Activated CD8-positive, alpha-beta T cell treated with anti-CD3 and anti-CD28 coated beads for 36 hours (primary cell): ENCODE data around the gene JAGN1. TPM values are rescaled to one million over a fixed set of nuclear protein-coding genes. Genes with fewer than 3 reads are reported as not detected.
"Not testable (repeated sequence)": the region's sequence is repeated elsewhere in the genome, so short reads cannot be mapped to it uniquely, and the experiment has no call there.

ENCODE experiments used
- ATAC-seq: fragments of 200-7000 bp; cut with Tn5 transposase; one replicate; pipeline ENCODE4 v1.10.0; 2021; ENCODE audit warnings: mild to moderate bottlenecking, moderate library complexity
- CTCF ChIA-PET: fragments of 350-600 bp; sonication (Branson Sonifier 250); formaldehyde crosslinking; loops from one replicate; lab custom pipeline; 2021; ENCODE audit warnings: antibody characterized with exemption; lab: Charles Lee
- POLR2A ChIA-PET: fragments of 350-600 bp; sonication (Branson Sonifier 250); formaldehyde crosslinking; loops from one replicate; lab custom pipeline; 2021; ENCODE audit warnings: antibody characterized with exemption; lab: Charles Lee
- DNase-seq: peaks from one replicate; pipeline ENCODE4 v3.0.0-alpha.2; 2020
- H3K27ac Mint-ChIP-seq: one replicate; pipeline ENCODE4 v1.8.0; 2021; ENCODE audit warnings: mild to moderate bottlenecking, mixed read lengths
- H3K27me3 Mint-ChIP-seq: one replicate; pipeline ENCODE4 v1.8.0; 2021; ENCODE audit warnings: mixed read lengths
- H3K36me3 Mint-ChIP-seq: one replicate; pipeline ENCODE4 v1.8.0; 2021; ENCODE audit warnings: low read depth, mixed read lengths
- H3K4me1 Mint-ChIP-seq: one replicate; pipeline ENCODE4 v1.8.0; 2021; ENCODE audit warnings: low read depth, mixed read lengths
- H3K4me3 Mint-ChIP-seq: one replicate; pipeline ENCODE4 v1.8.0; 2021; ENCODE audit warnings: mild to moderate bottlenecking, moderate library complexity, mixed read lengths
- H3K9me3 Mint-ChIP-seq: one replicate; pipeline ENCODE4 v1.8.0; 2021; ENCODE audit warnings: mixed read lengths
- intact Hi-C: fragments of 100-400 bp; cut with micrococcal nuclease; formaldehyde crosslinking; loops from one replicate; pipeline ENCODE4 v1.10.0; 2022
- total RNA-seq, 2 experiments: library from RNA; stranded (reverse); gene quantifications; one replicate each; pipeline ENCODE4 v1.2.3, GENCODE V29; 2021
- TF ChIP-seq, protein P1 (sequence below): fragments of 200-600 bp; IDR thresholded peaks from one replicate; pipeline ENCODE4 v1.8.0; 2022; ENCODE audit warnings: antibody characterized with exemption, mild to moderate bottlenecking

Gene JAGN1
- total RNA-seq, 2 experiments from 2014 or later = 29.7 to 30.3 TPM

DNA sequence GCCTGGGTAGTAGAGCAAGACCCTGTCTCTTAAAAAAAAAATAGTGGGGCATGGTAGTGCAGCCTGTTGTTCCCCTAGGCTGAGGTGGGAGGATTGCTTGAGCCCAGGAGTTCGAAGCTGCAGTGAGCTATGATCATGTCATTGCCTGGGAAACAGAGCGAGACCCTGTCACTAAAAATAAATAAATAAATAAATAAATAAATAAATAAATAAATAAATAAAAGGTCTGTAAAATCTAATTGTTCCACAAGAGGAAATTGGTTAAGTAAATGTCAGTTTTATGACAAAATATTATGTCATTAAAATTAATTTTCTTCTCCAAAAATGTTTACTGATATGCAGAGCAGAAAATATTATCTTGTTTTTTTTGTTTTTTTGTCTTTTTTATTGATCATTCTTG lies 48.6 kb downstream of the JAGN1 start:
- peaks cover 23% of the 10 kb centered on the region for H3K4me1 Mint-ChIP-seq
- no peak overlapping the region for H3K27ac Mint-ChIP-seq
- intact Hi-C loops = no loop called here
- CTCF ChIA-PET = interaction anchor here (1.3 kb wide), 1 partner anchor 8 kb away, joined by 4 read pairs; no protein-coding TSS in a partner anchor
- no peak overlapping the region for H3K4me3 Mint-ChIP-seq
- H3K27me3 Mint-ChIP-seq = no peaks in the 10 kb centered on the region
- H3K9me3 Mint-ChIP-seq = no peaks in the 10 kb centered on the region
- POLR2A ChIA-PET = no interaction called here
- peaks cover 1% of the 10 kb centered on the region for H3K36me3 Mint-ChIP-seq
- DNase-seq (no peak), ATAC-seq (no peak)
- TF ChIP-seq, protein P1, sequence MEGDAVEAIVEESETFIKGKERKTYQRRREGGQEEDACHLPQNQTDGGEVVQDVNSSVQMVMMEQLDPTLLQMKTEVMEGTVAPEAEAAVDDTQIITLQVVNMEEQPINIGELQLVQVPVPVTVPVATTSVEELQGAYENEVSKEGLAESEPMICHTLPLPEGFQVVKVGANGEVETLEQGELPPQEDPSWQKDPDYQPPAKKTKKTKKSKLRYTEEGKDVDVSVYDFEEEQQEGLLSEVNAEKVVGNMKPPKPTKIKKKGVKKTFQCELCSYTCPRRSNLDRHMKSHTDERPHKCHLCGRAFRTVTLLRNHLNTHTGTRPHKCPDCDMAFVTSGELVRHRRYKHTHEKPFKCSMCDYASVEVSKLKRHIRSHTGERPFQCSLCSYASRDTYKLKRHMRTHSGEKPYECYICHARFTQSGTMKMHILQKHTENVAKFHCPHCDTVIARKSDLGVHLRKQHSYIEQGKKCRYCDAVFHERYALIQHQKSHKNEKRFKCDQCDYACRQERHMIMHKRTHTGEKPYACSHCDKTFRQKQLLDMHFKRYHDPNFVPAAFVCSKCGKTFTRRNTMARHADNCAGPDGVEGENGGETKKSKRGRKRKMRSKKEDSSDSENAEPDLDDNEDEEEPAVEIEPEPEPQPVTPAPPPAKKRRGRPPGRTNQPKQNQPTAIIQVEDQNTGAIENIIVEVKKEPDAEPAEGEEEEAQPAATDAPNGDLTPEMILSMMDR = no peak

DNA sequence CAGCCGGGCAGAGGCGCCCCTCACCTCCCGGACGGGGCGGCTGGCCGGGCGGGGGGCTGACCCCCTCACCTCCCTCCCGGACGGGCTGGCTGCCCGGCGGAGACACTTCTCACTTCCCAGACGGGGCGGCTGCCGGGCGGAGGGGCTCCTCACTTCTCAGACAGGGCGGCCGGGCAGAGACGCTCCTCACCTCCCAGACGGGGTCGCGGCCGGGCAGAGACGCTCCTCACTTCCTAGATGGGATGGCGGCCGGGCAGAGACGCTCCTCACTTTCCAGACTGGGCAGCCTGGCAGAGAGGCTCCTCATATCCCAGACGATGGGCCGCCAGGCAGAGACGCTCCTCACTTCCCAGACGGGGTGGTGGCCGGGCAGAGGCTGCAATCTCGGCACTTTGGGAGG lies 49.5 kb downstream of the JAGN1 start:
- intact Hi-C loops, DNase-seq, H3K9me3 Mint-ChIP-seq, ATAC-seq, H3K36me3 Mint-ChIP-seq, CTCF ChIA-PET, H3K27ac Mint-ChIP-seq, H3K27me3 Mint-ChIP-seq, H3K4me3 Mint-ChIP-seq: not testable (repeated sequence)
- POLR2A ChIA-PET = interaction anchor here (0.7 to 0.9 kb wide), 2 partner anchors 10 to 148 kb away, joined by 3 read pairs; no protein-coding TSS in a partner anchor
- peaks cover 16% of the 10 kb centered on the region for H3K4me1 Mint-ChIP-seq

DNA sequence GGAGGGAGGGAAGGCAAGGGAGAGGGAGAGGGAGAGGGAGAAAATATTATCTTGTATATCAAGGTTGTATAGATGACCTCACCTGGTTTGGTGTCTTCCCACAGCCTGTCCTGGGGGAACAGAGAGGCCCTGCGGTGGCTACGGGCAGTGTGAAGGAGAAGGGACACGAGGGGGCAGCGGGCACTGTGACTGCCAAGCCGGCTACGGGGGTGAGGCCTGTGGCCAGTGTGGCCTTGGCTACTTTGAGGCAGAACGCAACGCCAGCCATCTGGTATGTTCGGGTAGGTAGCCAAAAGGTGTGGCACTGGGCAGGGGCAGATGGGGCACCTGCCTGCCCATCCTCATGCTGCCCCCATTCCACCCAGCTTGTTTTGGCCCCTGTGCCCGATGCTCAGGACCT lies 50.3 kb downstream of the JAGN1 start:
- peaks cover 10% of the 10 kb centered on the region for H3K4me1 Mint-ChIP-seq
- peaks cover 1% of the 10 kb centered on the region for H3K36me3 Mint-ChIP-seq
- H3K4me3 Mint-ChIP-seq = no peak overlapping the region
- intact Hi-C loops = no loop called here
- ATAC-seq (no peak), DNase-seq (no peak)
- TF ChIP-seq, protein P1 = no peak
- ChIA-PET CTCF (no interaction called here), POLR2A (no interaction called here)
- no peaks in the 10 kb centered on the region for H3K27me3 Mint-ChIP-seq
- H3K27ac Mint-ChIP-seq = no peak overlapping the region
- H3K9me3 Mint-ChIP-seq = no peaks in the 10 kb centered on the region

DNA sequence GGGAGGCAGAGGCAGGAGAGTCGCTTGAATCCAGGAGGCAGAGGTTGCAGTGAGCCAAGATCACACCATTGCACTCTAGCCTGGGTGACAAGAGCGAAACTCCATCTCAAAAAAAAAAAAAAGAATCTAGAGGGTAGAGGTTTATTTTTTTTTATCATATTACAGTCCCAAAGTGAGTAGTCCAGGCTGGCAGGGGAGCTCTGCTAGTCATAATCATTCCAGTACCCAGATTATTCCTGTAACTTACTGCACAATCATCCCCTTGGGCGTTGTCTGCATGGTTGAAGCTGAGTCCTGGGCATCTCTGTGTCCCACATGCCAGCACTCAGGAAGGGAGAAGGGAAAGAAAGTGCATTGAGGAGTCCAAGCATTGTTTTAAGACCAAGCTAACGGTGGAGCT lies 51.8 kb downstream of the JAGN1 start:
- DNase-seq = no peak
- intact Hi-C loops = no loop called here
- Mint-ChIP-seq H3K4me1 (peaks cover 6% of the 10 kb centered on the region), H3K27me3 (no peaks in the 10 kb centered on the region), H3K9me3 (no peaks in the 10 kb centered on the region), H3K36me3 (peaks cover 4% of the 10 kb centered on the region), H3K4me3 (no peak overlapping the region), H3K27ac (no peak overlapping the region)
- POLR2A ChIA-PET = interaction anchor here (0.8 kb wide), 2 partner anchors 8 to 10 kb away, joined by 3 read pairs; no protein-coding TSS in a partner anchor
- TF ChIP-seq, protein P1 = no peak
- CTCF ChIA-PET = interaction anchor here (0.8 to 1.7 kb wide), 2 partner anchors 9 to 24 kb away, joined by 3 to 7 read pairs; partner anchors contain the start of gene CRELD1
- no peak for ATAC-seq

DNA sequence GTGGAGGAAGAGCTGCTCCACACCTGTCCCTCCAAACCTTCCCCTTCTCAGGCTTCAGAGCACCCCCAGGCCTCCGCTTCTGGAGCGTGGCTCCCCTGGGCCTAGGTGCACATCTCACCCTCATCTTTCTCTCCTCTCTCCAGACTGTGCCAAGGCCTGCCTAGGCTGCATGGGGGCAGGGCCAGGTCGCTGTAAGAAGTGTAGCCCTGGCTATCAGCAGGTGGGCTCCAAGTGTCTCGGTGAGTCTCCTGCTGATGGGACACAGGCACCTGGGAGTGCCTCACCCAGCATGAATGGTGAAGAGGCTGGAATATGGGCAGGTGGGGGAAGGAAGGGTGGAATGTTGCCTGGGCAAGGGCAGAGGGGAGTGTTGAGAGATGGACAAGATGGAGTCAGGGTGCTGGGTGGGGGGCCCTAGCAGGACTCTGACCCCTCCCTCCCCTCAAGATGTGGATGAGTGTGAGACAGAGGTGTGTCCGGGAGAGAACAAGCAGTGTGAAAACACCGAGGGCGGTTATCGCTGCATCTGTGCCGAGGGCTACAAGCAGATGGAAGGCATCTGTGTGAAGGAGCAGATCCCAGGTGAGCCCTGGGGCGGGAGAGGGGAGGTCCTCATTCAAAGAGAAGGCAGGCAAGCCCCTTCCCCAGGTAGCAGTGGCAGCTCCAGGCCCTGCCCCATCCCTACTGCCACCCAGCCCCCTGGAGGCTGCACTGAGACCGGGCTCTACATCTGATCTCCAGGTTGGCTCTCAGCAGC lies 52.7 kb downstream of the JAGN1 start:
- H3K27ac Mint-ChIP-seq = no peak overlapping the region
- ATAC-seq (no peak), DNase-seq (no peak)
- POLR2A ChIA-PET = interaction anchor here (0.6 to 2.1 kb wide), 3 partner anchors 8 to 32 kb away, joined by 3 to 7 read pairs (median 3); no protein-coding TSS in a partner anchor
- no peak overlapping the region for H3K4me3 Mint-ChIP-seq
- TF ChIP-seq, protein P1 = no peak
- H3K9me3 Mint-ChIP-seq = no peaks in the 10 kb centered on the region
- H3K27me3 Mint-ChIP-seq = no peaks in the 10 kb centered on the region
- CTCF ChIA-PET = interaction anchor here (0.8 to 1.7 kb wide), 3 partner anchors 10 to 23 kb away, joined by 3 to 12 read pairs (median 7); partner anchors contain the start of gene CRELD1
- H3K4me1 Mint-ChIP-seq = peaks cover 5% of the 10 kb centered on the region
- intact Hi-C loops = no loop called here
- H3K36me3 Mint-ChIP-seq = peaks cover 3% of the 10 kb centered on the region

Other genes starting within 250 kb of the JAGN1 start
- 10 to 100 TPM; 27.9 to 33.4 TPM for gene MTMR14, start 241.1 kb upstream of the JAGN1 start, total RNA-seq
- gene CPNE9, start 186.8 kb upstream of the JAGN1 start, total RNA-seq = not detected
- gene BRPF1, start 158.9 kb upstream of the JAGN1 start, total RNA-seq = 10 to 100 TPM; 28.2 to 32.3 TPM
- gene OGG1, start 140.7 kb upstream of the JAGN1 start, total RNA-seq = 10 to 100 TPM; 32.4 to 39.3 TPM
- 10 to 100 TPM; 41.7 to 45.7 TPM for gene CAMK1, start 120.7 kb upstream of the JAGN1 start, total RNA-seq
- 10 to 100 TPM; 57.5 to 58.3 TPM for gene TADA3, start 98.1 kb upstream of the JAGN1 start, total RNA-seq
- gene ARPC4, start 97.5 kb upstream of the JAGN1 start, total RNA-seq = 100 to 1,000 TPM; 205 to 208 TPM
- 10 to 100 TPM; 52.4 to 61.1 TPM for gene TTLL3, start 80.3 kb upstream of the JAGN1 start, total RNA-seq
- 10 to 100 TPM; 78.8 to 83.5 TPM for gene RPUSD3, start 46.6 kb upstream of the JAGN1 start, total RNA-seq
- not detected for gene CIDEC, start 10.4 kb upstream of the JAGN1 start, total RNA-seq
- 1 to 10 TPM; 1.2 to 1.7 TPM for gene IL17RE, start 12.2 kb downstream of the JAGN1 start, total RNA-seq
- under 1 TPM; 0.22 to 0.32 TPM for gene IL17RC, start 26.5 kb downstream of the JAGN1 start, total RNA-seq
- gene CRELD1, start 43.2 kb downstream of the JAGN1 start, total RNA-seq = 10 to 100 TPM in 1 of 2 experiments, 1 to 10 TPM in 1; 9.4 to 13.0 TPM
- 1 to 10 TPM; 5.6 to 5.7 TPM for gene PRRT3, start 61.8 kb downstream of the JAGN1 start, total RNA-seq
- gene EMC3, start 96.2 kb downstream of the JAGN1 start, total RNA-seq = 10 to 100 TPM; 35.2 to 37.9 TPM
- gene FANCD2, start 135.8 kb downstream of the JAGN1 start, total RNA-seq = 10 to 100 TPM; 90.3 to 97.9 TPM
- gene FANCD2OS, start 217.6 kb downstream of the JAGN1 start, total RNA-seq = not detected
- 100 to 1,000 TPM; 107 to 108 TPM for gene BRK1, start 225.1 kb downstream of the JAGN1 start, total RNA-seq